ENCODE results near the gene ARL6IP6. TPM values are rescaled to one million over a fixed set of nuclear protein-coding genes. Genes with fewer than 3 reads are reported as not detected.

ARL6IP6 gene
- total RNA-seq, 1 donor from 2014 or later, result 15.1 TPM

DNA sequence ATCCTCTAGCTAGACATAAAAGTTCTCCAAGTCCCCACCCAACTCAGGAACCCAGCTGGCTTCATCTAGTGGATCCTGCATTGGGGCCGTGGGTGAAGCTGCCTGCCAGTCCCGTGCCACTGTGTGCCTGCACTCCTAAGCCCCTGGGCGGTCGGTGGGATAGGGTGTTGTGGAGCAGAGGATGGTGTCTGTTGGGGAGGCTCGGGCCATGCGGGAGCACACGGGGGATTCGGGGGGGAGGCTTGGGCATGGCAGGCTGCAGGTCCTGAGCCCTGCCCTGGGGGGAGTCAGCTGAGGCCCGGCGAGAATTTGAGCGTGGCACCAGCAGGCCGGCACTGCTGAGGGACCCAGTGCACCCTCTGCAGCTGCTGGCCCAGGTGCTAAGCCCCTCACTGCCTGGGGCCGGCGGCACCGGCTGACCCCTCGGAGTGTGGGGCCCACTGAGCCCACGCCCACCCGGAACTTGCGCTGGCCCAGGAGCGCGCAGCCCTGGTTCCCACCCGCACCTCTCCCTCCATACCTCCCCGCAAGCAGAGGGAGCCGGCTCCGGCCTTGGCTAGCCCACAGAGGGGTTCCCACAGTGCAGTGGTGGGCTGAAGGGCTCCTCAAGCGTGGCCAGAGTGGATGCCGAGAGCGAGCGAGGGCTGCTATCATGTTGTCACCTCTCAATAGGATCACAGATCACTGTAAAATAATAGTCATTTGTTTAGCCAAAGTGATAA, 86.4 kb downstream of the ARL6IP6 start:
- no peak for DNase-seq (ENCODE audit: low read depth in 2 of 2)

DNA sequence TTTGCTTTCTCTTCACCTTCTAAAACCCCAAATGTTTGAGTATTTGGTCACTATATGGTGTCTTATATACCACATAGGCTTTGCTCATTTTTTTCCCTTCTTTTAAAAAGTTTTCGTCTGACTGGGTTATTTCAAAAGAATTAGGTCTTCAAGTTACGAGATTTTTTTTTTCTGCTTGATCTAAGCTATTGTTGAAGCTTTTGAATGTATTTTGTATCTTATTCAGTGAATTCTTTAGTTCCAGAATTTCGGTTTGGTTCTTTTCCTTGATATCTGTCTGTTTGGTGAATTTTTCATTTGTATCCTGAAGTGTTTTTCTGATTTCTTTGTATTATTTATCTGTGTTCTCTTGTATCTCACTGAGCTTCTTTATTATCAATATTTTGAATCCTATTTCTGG, 93.5 kb downstream of the ARL6IP6 start:
- DNase-seq (ENCODE audit: low read depth in 2 of 2), result no peak

Other genes with a start within 250 kb of the ARL6IP6 start
- gene PRPF40A, start 1.2 kb upstream of the ARL6IP6 start, total RNA-seq, result 69.4 and 79.8 TPM in 2 replicates